ENCODE results near the gene ASCL5.

Gene ASCL5

GRCh38 chr1:201140235-201140940 is 13.4 kb upstream of the ASCL5 start:
- in situ Hi-C loops (cut with MboI; ENCODE audit: low pct_unique_long_range_greater_than_20kb, low sequenced_read_pairs, unreplicated experiment): no loop called here
- DNase-seq (ENCODE audit: low spot score): no peak
- no peak for TF ChIP-seq CTCF (IDR thresholded peaks at IDR 0.05; ENCODE audit: extremely low read depth, insufficient read depth, missing control alignments)

GRCh38 chr1:201139756-201140155 is 12.8 kb upstream of the ASCL5 start:
- in situ Hi-C loops (cut with MboI; ENCODE audit: low pct_unique_long_range_greater_than_20kb, low sequenced_read_pairs, unreplicated experiment): no loop called here
- DNase-seq (ENCODE audit: low spot score): no peak
- TF ChIP-seq CTCF (IDR thresholded peaks at IDR 0.05; ENCODE audit: extremely low read depth, insufficient read depth, missing control alignments): no peak

GRCh38 chr1:201139306-201139705 is 12.3 kb upstream of the ASCL5 start:
- no peak for DNase-seq (ENCODE audit: low spot score)
- no peak for TF ChIP-seq CTCF (IDR thresholded peaks at IDR 0.05; ENCODE audit: extremely low read depth, insufficient read depth, missing control alignments)
- in situ Hi-C loops (cut with MboI; ENCODE audit: low pct_unique_long_range_greater_than_20kb, low sequenced_read_pairs, unreplicated experiment): no loop called here

- DNase-seq (ENCODE audit: low spot score): no peak
- in situ Hi-C loops (cut with MboI; ENCODE audit: low pct_unique_long_range_greater_than_20kb, low sequenced_read_pairs, unreplicated experiment): no loop called here
- TF ChIP-seq CTCF (IDR thresholded peaks at IDR 0.05; ENCODE audit: extremely low read depth, insufficient read depth, missing control alignments): no peak
Observed at GRCh38 chr1:201138311-201138840, 11.4 kb upstream of the ASCL5 start.

- DNase-seq (ENCODE audit: low spot score): no peak
Observed at GRCh38 chr1:201137579-201138310, 10.8 kb upstream of the ASCL5 start.

GRCh38 chr1:201137024-201137392 is 10.0 kb upstream of the ASCL5 start:
- no peak for DNase-seq (ENCODE audit: low spot score)
- TF ChIP-seq CTCF (IDR thresholded peaks at IDR 0.05; ENCODE audit: extremely low read depth, insufficient read depth, missing control alignments): no peak
- in situ Hi-C loops (cut with MboI; ENCODE audit: low pct_unique_long_range_greater_than_20kb, low sequenced_read_pairs, unreplicated experiment): no loop called here

More at GRCh38 chr1:201137579-201138310, 10.8 kb upstream of the ASCL5 start:
- in situ Hi-C loops (cut with MboI; ENCODE audit: low pct_unique_long_range_greater_than_20kb, low sequenced_read_pairs, unreplicated experiment): no loop called here
- TF ChIP-seq CTCF (IDR thresholded peaks at IDR 0.05; ENCODE audit: extremely low read depth, insufficient read depth, missing control alignments): no peak

All from GM13977 (cell line).